Motor neuron (in vitro differentiated cells): ENCODE measurements around the gene MBTPS1. TPM values are rescaled to one million over a fixed set of nuclear protein-coding genes. Genes with fewer than 3 reads are reported as not detected.
A peak's percentile ranks its signal among the peaks of the same experiment; 100 is the strongest.

Experiments used
- ATAC-seq, 8 experiments: fragments of 200-7000 bp; cut with Tn5 transposase; replicated peaks in 6 of 8; 2 replicates each; pipeline ENCODE4 v1.8.0; 2021; ENCODE audit warnings: mild to moderate bottlenecking in 8 of 8, moderate library complexity in 8 of 8
- H3K27ac ChIP-seq, 2 donors: fragments of 250-450 bp; sonication (Bioruptor Pico); 2 replicates each; pipeline ENCODE4 v1.9.0; 2021; ENCODE audit warnings: antibody characterized with exemption in 2 of 2, mild to moderate bottlenecking in 2 of 2, moderate library complexity in 1 of 2
- H3K4me1 ChIP-seq, 2 donors: fragments of 250-450 bp; sonication (Bioruptor Pico); replicated peaks in 1 of 2; 2 replicates each; pipeline ENCODE4 v1.6.1; 2021; ENCODE audit warnings: antibody characterized with exemption in 2 of 2, mild to moderate bottlenecking in 2 of 2, moderate library complexity in 1 of 2
- H3K4me3 ChIP-seq, 5 donors: fragments of 250-450 bp; sonication (Bioruptor Pico); 2 replicates each; pipeline ENCODE4 v1.9.0; 2021; ENCODE audit warnings: antibody characterized with exemption in 5 of 5, mild to moderate bottlenecking in 5 of 5, moderate library complexity in 4 of 5
- WGBS, 10 experiments: fragments of 450-650 bp; shearing (Covaris generic); methylation state at CpG; one replicate each; pipeline ENCODE4 v1.0.0; 2022; 5-methylcytosine and 5-hydroxymethylcytosine counted together
- in situ Hi-C, 9 experiments: fragments of 400-800 bp; cut with MboI; loops; one replicate each; pipeline ENCODE4 v1.15.0; 2021; ENCODE audit warnings: low sequenced_read_pairs in 9 of 9, low pct_unique_long_range_greater_than_20kb in 2 of 9; ENCODE audit not compliant: unreplicated experiment in 9 of 9
- total RNA-seq, 8 experiments: library from RNA; unstranded; fragments of 300-600 nt; gene quantifications; 2 replicates each; pipeline versions ENCODE4 v1.2.3 to v1.2.4, GENCODE V29; 2022

Gene MBTPS1
- total RNA-seq, 8 experiments from 2014 or later: 42.5 to 166 (median 62.3) TPM

- H3K4me1 ChIP-seq: peaks cover 18 to 33% of the 10 kb centered on the region in 2 donors
- no peak overlapping the region for H3K27ac ChIP-seq
- peak in 2 of 8 experiments; percentile 27 to 30 for ATAC-seq
These were observed 71.5 kb downstream of the MBTPS1 start for GRCh38 chr16:84045001-84045817.

DNA sequence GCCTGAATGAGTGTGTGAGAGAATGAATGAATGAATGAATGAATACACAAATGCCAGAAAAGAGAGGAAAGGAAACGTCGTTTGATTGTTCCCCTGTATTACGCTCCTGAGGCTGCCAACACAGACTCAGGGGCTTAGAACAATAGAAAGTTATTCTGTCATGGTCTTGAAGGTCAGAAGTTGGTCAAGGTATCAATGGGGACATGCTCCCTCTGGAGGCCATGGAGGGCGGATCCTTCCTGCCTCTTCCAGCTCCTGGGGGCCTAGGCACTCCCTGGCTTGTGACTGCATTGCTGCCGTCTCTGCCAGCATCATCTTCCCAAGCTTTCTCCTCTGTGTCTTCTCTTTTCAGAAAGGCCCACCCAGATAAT is 72.6 kb downstream of the MBTPS1 start:
- in situ Hi-C loops: no loop called here
- H3K4me3 ChIP-seq: no peak overlapping the region

More at GRCh38 chr16:84045001-84045817, 71.5 kb downstream of the MBTPS1 start:
- in situ Hi-C loops: no loop called here
- WGBS, 10 experiments: 60 to 100% (median 78%) methylated on average over 1 to 5 of the region's 36 CpGs; no CpG with 5 or more reads in 6 of the 10 experiments
- H3K4me3 ChIP-seq: no peak overlapping the region

DNA sequence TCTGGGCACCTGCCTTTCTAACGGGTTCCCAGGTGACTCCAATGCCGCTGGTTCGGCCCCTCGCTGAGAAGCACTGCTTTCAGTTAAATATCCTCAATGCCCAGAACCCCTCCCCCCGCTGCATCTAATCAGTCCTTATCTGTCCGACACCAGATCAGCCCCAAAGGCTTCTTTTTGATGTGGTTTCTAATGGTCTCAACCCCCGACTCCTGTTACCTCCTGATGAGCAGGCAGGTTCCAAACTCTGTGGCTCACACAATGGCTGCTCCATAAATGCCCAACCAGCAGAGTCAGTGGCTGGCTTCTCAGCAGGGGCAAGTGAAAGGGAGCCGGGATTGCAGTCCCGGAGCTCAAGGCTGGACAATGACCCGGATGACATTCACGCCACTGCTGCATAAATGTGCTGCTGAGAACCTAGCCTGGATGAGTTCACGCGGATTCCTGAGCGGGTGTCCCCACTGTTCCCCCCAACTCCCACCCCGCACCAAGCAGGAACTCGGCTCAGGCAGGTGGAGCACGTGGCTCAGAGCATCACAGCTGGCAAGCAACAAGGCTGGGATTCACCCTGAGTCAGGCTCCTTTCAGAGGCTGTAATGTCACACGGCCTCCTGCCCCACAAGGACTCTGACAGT is 73.1 kb downstream of the MBTPS1 start:
- peak in 5 of 8 experiments; percentile 41 to 62 (median 61) for ATAC-seq
- Histone ChIP-seq H3K4me1 (peaks cover 22 to 32% of the 10 kb centered on the region in 2 donors), H3K4me3 (no peak overlapping the region), H3K27ac (no peak overlapping the region)
- in situ Hi-C loops: no loop called here
- WGBS, 10 experiments: 50 to 80% (median 66%) methylated on average over 1 to 7 of the region's 18 CpGs; no CpG with 5 or more reads in 4 of the 10 experiments

More for the DNA sequence above, 72.6 kb downstream of the MBTPS1 start:
- WGBS, 10 experiments: 0 to 83% (median 44%) methylated on average over 1 to 3 of the region's 5 CpGs; no CpG with 5 or more reads in 6 of the 10 experiments
- peak in 7 of 8 experiments; percentile 6 to 56 (median 38) for ATAC-seq
- no peak overlapping the region for H3K27ac ChIP-seq
- peaks cover 18 to 33% of the 10 kb centered on the region in 2 donors for H3K4me1 ChIP-seq

DNA sequence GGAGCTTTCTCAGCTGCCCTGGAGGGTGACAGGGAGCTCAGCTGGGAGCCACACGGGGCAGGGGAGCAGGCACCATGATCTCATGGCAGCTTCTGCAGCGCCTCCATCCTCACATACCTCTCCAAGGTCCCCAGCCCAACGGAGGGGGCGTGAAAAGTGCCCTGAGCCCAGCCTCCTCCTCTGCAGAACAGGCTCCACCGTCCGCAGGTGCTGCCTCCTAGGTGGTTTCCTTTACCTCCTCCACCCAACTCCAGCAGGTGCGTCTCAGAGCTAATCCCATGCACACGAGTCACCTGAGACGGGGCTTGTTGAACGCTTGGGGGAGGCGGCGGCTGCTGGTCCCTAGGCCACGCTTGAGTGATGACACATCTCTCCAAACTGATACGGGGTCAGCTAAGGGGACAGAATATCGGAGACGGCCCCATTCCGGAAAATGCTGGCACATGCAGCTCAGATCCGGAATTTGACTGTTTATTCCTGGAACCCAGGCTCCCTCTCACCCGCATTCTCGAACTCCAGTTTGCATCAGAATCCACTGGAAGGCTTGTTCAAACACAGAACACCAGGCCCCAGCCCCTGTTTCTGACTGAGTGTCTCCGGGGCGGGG is 73.8 kb downstream of the MBTPS1 start:
- H3K27ac ChIP-seq: no peak overlapping the region
- no peak overlapping the region for H3K4me3 ChIP-seq
- peaks cover 24 to 26% of the 10 kb centered on the region in 2 donors for H3K4me1 ChIP-seq
- in situ Hi-C loops: no loop called here
- ATAC-seq: no peak
- 47 to 100% (median 95%) methylated on average over 1 to 5 of the region's 22 CpGs; no CpG with 5 or more reads in 3 of the 10 experiments for WGBS, 10 experiments

GRCh38 chr16:84042308-84042878 is 74.3 kb downstream of the MBTPS1 start, which contains the start of gene SLC38A8:
Gene SLC38A8, minus strand, starts transcription at chr16:84042795. Its CDS starts 638 bp downstream, at chr16:84042157.
- H3K4me3 ChIP-seq: no peak within 1 kb of the TSS
- no peak within 1 kb of the TSS for H3K27ac ChIP-seq
- no peak for ATAC-seq
- WGBS, 10 experiments: 70 to 100% (median 80%) methylated on average over 1 to 2 of the region's 9 CpGs; no CpG with 5 or more reads in 5 of the 10 experiments
- H3K4me1 ChIP-seq: peaks cover 20 to 24% of the 10 kb centered on the region in 2 donors
- in situ Hi-C loops: no loop called here

- in situ Hi-C loops: no loop called here
- 70 to 100% (median 98%) methylated on average over 1 to 5 of the region's 17 CpGs; no CpG with 5 or more reads in 6 of the 10 experiments for WGBS, 10 experiments
- H3K27ac ChIP-seq: no peak overlapping the region
- H3K4me1 ChIP-seq: peaks cover 20 to 24% of the 10 kb centered on the region in 2 donors
- no peak for ATAC-seq
- H3K4me3 ChIP-seq: no peak overlapping the region
These were observed 74.9 kb downstream of the MBTPS1 start for GRCh38 chr16:84041881-84042280.

DNA sequence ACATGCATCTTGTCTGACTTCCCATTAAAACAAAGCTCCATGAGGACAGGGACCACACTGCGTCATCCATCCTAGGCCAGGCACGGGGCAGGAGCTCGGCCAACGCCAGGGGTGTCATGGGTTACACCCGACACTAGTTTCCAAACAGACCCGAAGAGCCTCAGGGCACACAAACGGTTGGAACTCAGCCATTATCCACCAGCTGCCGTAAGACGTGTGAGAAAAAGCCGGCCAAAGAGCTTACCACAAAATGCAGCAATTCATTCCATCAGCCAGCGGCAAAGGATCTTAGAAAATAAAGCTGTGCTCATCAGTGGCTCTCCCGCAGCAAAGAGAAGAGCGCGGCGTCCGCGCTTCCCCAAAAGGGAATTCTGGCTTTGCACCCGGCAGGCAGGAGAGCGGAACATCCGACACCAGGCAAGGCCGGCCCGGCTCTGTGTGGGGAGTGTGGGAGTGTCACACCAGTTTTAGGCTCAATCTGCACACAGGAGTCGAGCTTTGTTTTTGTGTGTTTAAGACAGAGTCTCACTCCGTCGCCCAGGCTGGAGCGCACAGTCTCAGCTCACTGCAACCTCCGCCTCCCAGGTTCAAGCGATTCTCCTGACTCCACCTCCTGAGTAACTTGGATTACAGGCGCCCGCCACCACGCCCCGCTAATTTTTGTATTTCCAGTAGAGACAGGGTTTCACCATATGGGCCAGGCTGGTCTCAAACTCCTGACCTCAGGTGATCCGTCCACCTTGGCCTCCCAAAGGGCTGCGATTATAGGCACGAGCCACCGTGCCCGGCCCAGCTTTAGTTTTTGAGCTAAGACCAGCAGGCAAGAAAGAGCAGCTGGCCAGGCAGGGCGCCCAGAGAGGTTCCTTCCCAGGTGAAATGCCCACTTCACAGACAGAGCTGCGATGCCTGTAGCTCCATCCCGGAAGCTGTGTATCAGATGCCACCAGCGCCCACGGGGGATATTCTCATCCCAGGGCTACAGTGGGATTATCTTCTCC is 75.6 kb downstream of the MBTPS1 start:
- in situ Hi-C loops: no loop called here
- WGBS, 10 experiments: 25 to 100% (median 74%) methylated on average over 2 to 22 of the region's 42 CpGs; no CpG with 5 or more reads in 1 of the 10 experiments
- Histone ChIP-seq H3K4me3 (no peak overlapping the region), H3K27ac (no peak overlapping the region), H3K4me1 (peaks cover 20 to 24% of the 10 kb centered on the region in 2 donors)
- peak in 3 of 8 experiments; percentile 81 to 85 (median 84) for ATAC-seq

GRCh38 chr16:84040226-84040822 is 76.4 kb downstream of the MBTPS1 start:
- no peak overlapping the region for H3K4me3 ChIP-seq
- H3K27ac ChIP-seq: no peak overlapping the region
- peak in 2 of 8 experiments; percentile 11 to 21 for ATAC-seq
- in situ Hi-C loops: no loop called here
- H3K4me1 ChIP-seq: peaks cover 20 to 21% of the 10 kb centered on the region in 2 donors
- 0 to 100% (median 89%) methylated on average over 1 to 7 of the region's 14 CpGs; no CpG with 5 or more reads in 5 of the 10 experiments for WGBS, 10 experiments

DNA sequence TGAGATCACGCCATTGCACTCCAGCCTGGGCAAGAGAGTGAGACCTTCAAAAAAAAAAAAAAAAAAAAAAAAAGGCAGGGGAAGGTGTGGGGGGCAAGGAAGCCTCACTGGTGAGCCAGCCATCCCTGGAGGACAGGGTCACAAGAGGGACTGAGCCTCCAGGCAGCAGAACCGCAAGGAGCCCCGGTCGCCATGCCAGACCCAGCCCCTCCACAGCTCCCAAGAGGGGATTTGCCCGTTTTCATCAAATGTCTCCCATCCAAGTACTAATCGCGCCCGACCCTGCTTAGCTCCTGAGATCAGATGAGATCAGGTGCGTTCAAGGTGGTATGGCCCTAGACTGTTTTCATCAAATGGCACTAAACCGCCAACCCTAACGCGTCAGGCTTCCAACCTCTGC is 77.0 kb downstream of the MBTPS1 start:
- Histone ChIP-seq H3K4me1 (peaks cover 16 to 19% of the 10 kb centered on the region in 2 donors), H3K4me3 (no peak overlapping the region), H3K27ac (no peak overlapping the region)
- WGBS, 10 experiments: 71 to 90% (median 88%) methylated on average over 3 to 8 of the region's 12 CpGs; no CpG with 5 or more reads in 6 of the 10 experiments
- in situ Hi-C loops: no loop called here
- no peak for ATAC-seq

DNA sequence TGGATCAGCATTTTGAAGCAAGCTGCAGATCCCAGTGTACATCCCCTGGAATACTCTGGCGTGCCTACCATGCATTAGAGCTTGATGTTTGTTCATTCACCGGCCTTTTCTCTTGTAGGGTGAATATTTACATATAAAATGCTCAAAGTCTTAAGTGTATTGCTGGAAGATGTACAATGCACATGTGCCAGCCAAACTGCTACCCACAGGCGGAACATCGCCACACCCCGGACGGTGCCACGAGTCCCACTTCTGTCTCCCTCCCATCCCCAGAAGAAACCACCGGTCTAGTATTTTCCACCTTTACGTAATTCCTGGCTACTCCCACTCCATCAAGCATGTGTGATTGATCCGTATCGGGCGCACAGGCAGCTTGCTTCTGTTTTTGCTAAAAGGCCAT is 78.3 kb downstream of the MBTPS1 start:
- H3K4me3 ChIP-seq: no peak overlapping the region
- peak overlapping the region in 1 of 2 donors; percentile 28 for H3K27ac ChIP-seq
- 0 to 100% (median 76%) methylated on average over 1 to 7 of the region's 12 CpGs; no CpG with 5 or more reads in 2 of the 10 experiments for WGBS, 10 experiments
- H3K4me1 ChIP-seq: peaks cover 6 to 11% of the 10 kb centered on the region in 2 donors
- in situ Hi-C loops: no loop called here
- ATAC-seq: peak in 1 of 8 experiments; percentile 57

- 95 to 100% methylated on average over 1 to 4 of the region's 8 CpGs; no CpG with 5 or more reads in 8 of the 10 experiments for WGBS, 10 experiments
- H3K4me1 ChIP-seq: peaks cover 3 to 6% of the 10 kb centered on the region in 2 donors
- no peak overlapping the region for H3K4me3 ChIP-seq
- no peak for ATAC-seq
- in situ Hi-C loops: no loop called here
- H3K27ac ChIP-seq: no peak overlapping the region
These were observed 79.7 kb downstream of the MBTPS1 start for GRCh38 chr16:84036982-84037425.
